NCI-H510A treated with DMSO at 0.1 percent for 48 hours (cell line): Measurements from ENCODE around the gene ORMDL3.
A peak's percentile ranks its signal among the peaks of the same experiment; 100 is the strongest.
"Not testable (repeated sequence)": the region's sequence is repeated elsewhere in the genome, so short reads cannot be mapped to it uniquely, and the experiment has no call there.

Source experiments
- DNase-seq: peaks from one replicate; lab custom pipeline; 2025; lab: John Stamatoyannopoulos, UW

The ORMDL3 gene

DNA sequence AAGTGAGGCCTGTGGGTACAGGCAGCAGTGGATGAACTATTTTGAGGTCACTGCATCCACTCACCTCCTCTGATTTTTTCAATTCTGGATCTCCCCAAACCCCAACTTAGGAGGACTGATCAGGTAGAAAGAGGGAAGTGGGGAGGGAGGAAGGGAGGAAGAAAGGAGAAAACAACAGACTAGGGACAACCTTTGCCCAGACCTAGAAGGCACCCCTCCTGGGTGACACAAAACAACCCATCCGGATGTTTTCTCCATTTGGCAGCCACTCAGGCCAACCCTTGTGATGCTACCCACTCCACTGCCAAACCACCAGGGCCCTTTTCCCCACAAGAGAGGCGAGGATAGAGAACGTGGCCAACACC lies 2.7 kb downstream of the ORMDL3 start:
- no peak for DNase-seq

- peak; percentile 22 for DNase-seq
These were observed 3.3 kb downstream of the ORMDL3 start for GRCh38 chr17:39923836-39924690.

- DNase-seq: no peak
These were observed 4.2 kb downstream of the ORMDL3 start for GRCh38 chr17:39923230-39923629.

DNA sequence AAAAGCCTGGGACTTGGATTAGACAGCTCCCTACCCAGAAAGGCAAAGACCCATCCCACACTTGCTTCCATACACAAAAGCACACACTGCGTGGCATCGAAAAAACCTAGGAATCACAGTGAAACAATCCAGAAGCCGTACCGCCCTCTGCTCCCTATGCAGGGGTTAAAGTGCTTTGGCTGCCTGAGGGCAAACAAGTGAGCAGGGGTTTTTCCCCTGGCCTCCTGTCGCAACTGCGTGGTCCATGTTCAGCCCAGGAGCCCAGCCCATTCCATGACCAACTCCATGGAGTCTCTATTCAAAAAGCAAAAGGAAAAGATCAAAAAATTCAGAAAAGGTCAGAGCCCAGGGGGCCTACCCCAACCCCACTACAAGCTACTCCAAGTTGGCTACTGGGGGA lies 5.4 kb downstream of the ORMDL3 start:
- no peak for DNase-seq

DNA sequence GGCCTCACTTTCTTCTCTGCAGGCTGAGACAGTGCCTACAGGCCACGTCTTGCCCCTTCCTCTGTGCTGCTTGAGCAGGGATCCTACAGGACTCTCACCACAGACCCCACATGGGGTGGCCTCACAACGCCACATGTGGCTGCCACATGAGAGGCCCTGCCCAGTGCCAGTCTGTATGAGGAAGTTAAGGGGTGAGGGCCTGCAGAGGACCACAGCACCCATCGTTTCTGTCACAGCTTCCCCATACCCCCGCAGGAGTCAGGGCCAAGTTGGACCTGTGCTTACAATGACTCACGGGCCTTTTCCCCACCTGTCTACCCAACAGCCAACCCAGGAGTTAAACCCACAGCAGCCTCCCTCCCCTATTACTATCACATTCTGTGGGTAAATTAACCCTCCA lies 6.1 kb downstream of the ORMDL3 start:
- no peak for DNase-seq

GRCh38 chr17:39920218-39921210 lies 6.9 kb downstream of the ORMDL3 start:
- no peak for DNase-seq

- no peak for DNase-seq
These were observed 8.2 kb downstream of the ORMDL3 start for GRCh38 chr17:39919087-39919683.

- peak; percentile 1 for DNase-seq
These were observed 10.5 kb downstream of the ORMDL3 start for GRCh38 chr17:39916918-39917317.

GRCh38 chr17:39915559-39915958 lies 11.8 kb downstream of the ORMDL3 start:
- DNase-seq: no peak

DNA sequence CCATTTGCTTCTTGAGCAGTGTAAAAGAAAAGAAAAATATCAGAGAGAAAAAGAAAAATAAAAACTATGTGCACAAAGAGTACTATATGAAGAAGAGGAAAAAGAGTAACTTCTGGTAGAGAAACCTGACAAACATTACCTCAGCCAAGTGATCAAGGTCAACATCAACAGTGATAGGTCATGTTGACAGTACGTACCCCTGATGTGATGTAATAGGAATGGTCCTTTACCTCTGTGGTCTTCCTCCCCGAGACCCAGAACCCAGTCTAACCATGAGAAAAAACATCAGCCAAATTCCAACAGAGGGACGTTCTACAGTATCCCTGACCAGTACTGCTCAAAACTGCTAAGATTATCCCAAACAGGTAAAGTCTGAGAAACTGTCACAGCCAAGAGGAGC lies 13.4 kb downstream of the ORMDL3 start:
- no peak for DNase-seq

- no peak for DNase-seq
These were observed 18.5 kb downstream of the ORMDL3 start for GRCh38 chr17:39908789-39909352.

GRCh38 chr17:39904990-39905288 lies 22.5 kb downstream of the ORMDL3 start:
- no peak for DNase-seq

DNA sequence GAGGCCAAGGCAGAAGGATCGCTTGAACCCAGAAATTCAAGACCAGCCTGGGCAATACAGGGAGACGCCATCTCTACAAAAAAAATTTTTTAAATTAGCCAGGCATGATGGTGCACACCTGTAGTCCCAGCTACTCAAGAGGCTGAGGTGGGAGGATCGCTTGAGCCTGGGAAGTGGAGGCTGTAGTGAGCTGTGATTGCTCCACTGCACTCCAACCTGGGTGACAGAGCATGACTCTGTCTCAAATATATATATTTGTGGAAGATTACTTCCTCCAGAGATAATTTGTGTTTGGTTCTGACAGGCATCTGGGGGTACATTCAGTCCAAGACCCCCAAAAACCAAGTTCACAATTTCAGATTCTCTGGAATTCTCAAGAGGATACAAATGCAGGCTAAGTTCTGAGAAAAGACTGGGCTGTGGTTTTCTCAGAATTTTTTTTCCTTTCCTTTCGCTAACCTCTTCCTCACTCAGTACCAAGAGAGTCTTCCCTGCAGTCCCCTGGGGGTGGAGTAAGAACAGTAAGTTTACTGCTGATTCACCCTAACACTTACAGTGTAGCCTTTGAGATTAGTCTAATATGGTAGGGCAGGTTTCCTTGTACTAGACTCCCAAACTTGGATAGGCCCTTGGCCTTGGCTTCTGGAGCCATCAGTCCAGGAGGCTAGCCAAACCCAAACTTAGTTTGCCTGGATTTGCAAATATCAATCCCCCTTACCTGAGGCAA lies 24.1 kb downstream of the ORMDL3 start:
- DNase-seq: no peak

GRCh38 chr17:39902027-39902426 lies 25.4 kb downstream of the ORMDL3 start:
- DNase-seq: not testable (repeated sequence)

DNA sequence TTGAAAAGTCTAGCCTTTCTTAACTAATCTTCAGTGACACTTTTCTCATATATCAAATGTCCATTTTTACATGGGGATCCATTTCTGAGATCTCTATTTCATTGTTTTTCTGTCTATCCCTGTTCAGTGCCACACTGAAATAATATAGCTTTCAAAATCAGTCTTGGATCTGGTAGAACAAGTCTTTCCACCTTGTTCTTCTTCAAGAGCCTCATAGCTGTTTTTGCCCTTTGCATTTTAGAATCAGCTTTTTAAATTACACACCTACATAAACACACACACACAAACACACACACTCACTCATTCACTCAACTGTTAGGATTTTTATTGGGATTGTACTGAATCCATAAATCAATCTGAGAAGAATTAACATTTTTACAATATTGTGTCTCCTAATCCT lies 28.2 kb downstream of the ORMDL3 start:
- DNase-seq: peak; percentile 56

DNA sequence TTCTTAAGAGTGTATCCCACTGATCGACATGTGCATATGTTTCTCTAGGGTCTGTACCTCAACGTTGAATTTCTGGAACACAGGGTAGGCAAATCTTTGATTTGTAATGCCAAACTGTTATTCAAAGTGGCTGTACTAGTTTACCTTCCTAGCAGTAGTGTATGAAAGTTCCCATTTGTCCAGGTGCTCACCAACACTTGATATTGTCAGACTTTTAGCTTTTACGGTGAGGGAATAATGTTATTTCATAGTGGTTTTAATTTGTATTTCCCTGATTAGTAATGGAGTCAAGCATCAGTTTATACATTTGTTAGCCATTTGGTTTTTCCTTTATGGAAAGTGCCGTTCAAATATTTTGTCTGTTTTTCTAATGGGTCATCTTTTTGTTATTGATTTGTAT lies 29.3 kb downstream of the ORMDL3 start:
- no peak for DNase-seq

GRCh38 chr17:39894681-39895376 lies 32.6 kb downstream of the ORMDL3 start:
- no peak for DNase-seq

- no peak for DNase-seq
These were observed 38.2 kb downstream of the ORMDL3 start for GRCh38 chr17:39889200-39889599.

GRCh38 chr17:39887078-39887477 lies 40.3 kb downstream of the ORMDL3 start:
- no peak for DNase-seq

GRCh38 chr17:39886102-39886501 lies 41.3 kb downstream of the ORMDL3 start:
- not testable (repeated sequence) for DNase-seq

- peak; percentile 42 for DNase-seq
These were observed 54.6 kb downstream of the ORMDL3 start for GRCh38 chr17:39872751-39873150.
